GM12891 (cell line): Measurements from ENCODE around the gene STK35.

Source experiments
- DNase-seq: peaks from one replicate; pipeline ENCODE4 v3.0.0; 2011; ENCODE audit warnings: low spot score; ENCODE audit not compliant: insufficient read length
- FAIRE-seq: peaks from 2 replicates; lab custom pipeline; 2011; peaks lifted over from hg19 to GRCh38; lab: Jason Lieb, UNC
- PAX5 ChIP-seq: IDR thresholded peaks from 2 replicates; pipeline ENCODE4 v1.6.1; 2011; ENCODE audit warnings: low read length, moderate library complexity, mild to moderate bottlenecking; ENCODE audit not compliant: insufficient read depth, severe bottlenecking
- POLR2A ChIP-seq: IDR thresholded peaks from 2 replicates; pipeline ENCODE4 v1.6.1; 2011; ENCODE audit warnings: low read depth, low read length, control low read depth
- POLR2AphosphoS5 ChIP-seq: IDR thresholded peaks from 2 replicates; pipeline ENCODE4 v1.6.1; 2011; ENCODE audit warnings: low read depth, low read length, control low read depth
- POU2F2 ChIP-seq: IDR thresholded peaks from 2 replicates; pipeline ENCODE4 v1.6.1; 2011; ENCODE audit warnings: low read depth, mild to moderate bottlenecking, control low read depth, low read length, moderate library complexity
- SPI1 ChIP-seq: IDR thresholded peaks from 2 replicates; pipeline ENCODE4 v1.6.1; 2011; ENCODE audit warnings: low read depth, low read length, control low read depth
- TAF1 ChIP-seq: IDR thresholded peaks from 2 replicates; pipeline ENCODE4 v1.6.1; 2011; ENCODE audit warnings: low read depth, low read length, control low read depth

Gene STK35

DNA sequence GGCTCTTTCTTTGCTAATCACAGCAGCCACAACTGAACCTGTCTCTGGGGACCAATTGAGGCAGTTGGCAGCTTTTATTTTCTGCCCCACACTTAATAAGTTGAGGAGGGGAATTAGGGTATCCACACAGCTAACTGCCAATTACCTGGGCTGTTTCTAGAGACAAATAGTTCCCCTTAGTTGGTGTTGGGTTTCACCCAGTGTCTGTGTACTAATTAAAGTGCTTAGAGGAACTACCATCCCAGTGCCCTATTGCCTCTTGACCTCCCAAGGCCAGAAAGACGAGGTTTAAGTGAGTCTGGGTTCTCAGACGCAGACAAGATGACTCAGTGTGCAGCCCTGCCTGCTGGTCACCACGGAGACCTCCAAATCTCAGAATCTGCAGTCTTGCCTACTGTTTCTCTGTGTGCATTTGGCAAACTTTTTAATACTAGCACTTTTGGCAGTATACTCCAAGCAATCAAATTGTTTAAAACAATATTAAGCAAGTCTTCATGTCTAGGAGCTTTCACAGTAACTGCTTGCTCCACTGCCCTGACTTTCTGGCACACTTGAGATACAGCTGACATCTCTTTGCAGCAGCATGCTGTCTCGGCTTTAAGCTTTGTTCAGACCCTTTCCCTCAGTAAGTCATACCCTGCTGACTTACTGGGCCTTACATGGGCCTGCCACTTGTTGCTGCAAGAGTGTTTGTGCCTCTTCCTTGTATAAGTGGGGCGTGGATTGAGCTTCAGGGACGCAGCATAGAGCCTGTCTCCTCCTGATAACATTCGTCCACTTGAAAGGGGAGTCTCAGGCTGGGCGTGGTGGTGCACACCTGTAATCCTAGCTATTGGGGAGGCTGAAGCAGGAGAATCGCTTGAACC lies 31.9 kb downstream of the STK35 start:
- no peak for TF ChIP-seq POLR2AphosphoS5
- no peak for DNase-seq
- FAIRE-seq: no peak

DNA sequence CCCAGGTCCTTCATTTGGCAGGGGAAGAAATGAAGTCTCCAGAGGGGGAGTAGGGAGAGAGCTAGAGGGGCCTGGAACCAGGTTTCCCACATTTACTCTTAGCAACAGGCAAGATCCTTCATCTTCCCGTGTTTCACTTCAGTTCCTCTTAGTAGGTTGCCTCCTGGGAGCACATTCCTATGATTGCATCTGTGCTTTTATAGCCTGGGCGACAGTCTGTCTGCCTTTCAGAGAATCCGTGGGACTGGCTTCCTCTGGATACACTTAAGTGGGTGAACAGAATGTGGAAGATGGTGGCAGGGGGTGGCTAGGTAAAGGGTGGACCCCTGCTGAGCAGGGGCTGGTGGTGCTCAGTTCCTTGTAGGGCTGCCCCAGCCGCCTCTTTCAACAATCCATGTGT lies 33.4 kb downstream of the STK35 start:
- no peak for DNase-seq
- TF ChIP-seq PAX5 (no peak), POLR2A (no peak), SPI1 (no peak)
- no peak for FAIRE-seq

DNA sequence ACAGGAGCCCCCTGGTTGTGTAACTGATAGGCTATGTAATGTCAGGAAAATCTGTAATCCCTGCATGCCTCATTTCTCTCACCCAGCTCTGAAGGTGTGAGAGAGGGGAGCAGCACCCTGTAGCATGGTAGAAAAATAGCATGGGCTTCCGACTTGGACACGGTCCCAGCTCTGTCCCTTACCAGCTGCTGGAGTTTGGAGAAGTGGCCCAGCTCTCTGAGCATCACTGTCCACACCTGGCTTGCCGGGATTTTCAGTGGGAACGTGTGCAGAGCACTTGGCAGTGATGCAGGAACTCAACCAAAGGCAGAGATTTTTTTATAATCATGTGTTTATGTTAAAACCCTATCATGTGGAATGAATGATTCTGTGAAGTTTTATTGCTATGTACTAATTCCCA lies 34.6 kb downstream of the STK35 start:
- TF ChIP-seq POLR2AphosphoS5 (no peak), SPI1 (no peak), POU2F2 (no peak), PAX5 (no peak), POLR2A (no peak), TAF1 (no peak)
- FAIRE-seq: no peak
- no peak for DNase-seq

DNA sequence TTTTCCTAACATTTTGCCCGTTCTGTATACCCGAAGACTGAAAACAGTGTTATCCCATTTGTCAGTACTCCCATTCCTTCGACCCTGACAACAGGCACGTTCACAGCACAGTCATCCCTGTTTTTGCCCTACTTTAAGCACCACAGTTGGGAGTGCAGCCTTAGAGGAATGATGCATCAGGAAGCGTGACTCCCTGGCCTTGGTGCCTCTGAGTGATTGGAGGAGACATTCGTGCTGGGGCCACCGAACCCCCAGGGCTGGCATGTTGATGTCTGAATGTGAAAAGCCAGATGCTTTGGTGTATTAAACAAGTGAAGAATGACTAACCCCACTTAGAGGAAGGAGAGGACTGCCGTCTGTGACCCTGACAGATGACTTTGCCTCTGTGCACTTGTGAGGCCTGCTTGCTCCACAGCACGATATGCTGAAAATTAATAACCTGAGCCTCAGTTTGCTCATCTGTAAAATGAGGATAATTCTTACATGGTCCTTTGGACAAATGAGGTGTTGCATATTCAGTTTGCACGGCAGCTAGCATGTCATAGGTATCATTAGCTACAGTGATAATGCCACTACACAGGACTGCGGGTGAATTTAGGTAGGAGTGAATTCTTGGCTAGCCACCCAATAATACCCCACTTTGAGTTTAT lies 36.0 kb downstream of the STK35 start:
- FAIRE-seq (no peak), DNase-seq (no peak)
- no peak for TF ChIP-seq SPI1
- TF ChIP-seq POU2F2: no peak
- no peak for TF ChIP-seq PAX5
- no peak for TF ChIP-seq TAF1
- no peak for TF ChIP-seq POLR2AphosphoS5
- no peak for TF ChIP-seq POLR2A

DNA sequence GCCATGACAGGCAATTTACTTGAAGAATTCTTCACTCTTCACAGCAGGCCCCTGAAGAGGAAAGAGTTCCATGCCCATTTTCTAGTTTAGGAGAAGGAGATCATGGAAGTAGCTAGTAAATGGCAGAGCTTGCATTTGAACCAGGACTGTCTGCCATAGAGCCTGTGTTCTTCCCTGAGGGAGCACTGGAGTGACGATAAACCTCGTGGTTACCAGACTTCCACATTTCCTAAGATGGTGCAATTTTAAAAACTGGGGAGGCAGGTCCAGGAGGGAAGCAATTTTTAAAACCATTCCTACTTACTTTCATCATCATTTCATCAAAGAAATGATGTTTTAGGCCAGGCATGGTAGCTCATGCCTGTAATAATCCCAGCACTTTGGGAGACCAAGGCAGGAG lies 36.8 kb downstream of the STK35 start:
- TF ChIP-seq PAX5 (no peak), SPI1 (no peak), POLR2A (no peak), POLR2AphosphoS5 (no peak), TAF1 (no peak), POU2F2 (no peak)
- FAIRE-seq: no peak
- no peak for DNase-seq

DNA sequence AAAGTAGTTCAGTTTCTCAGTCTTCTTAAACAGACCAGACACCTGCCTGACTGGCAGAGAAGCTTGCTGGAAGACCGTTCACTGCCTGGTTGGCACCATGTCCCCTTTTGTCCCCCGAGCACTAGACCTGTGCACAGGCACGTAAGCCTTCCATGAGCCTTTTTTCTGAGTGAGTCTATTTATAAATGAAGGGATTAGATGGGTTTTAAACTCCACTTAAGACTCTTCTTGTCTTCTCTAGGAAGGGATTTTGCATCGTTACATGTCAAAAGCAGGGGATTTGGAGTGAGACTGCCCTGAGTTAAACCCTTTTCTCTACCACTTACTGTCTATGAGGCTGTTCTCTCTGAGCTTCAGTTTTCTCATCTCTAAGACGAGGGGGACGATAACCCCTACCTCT lies 37.6 kb downstream of the STK35 start:
- no peak for FAIRE-seq
- no peak for DNase-seq
- TF ChIP-seq POU2F2 (no peak), PAX5 (no peak), SPI1 (no peak), POLR2A (no peak), TAF1 (no peak), POLR2AphosphoS5 (no peak)

DNA sequence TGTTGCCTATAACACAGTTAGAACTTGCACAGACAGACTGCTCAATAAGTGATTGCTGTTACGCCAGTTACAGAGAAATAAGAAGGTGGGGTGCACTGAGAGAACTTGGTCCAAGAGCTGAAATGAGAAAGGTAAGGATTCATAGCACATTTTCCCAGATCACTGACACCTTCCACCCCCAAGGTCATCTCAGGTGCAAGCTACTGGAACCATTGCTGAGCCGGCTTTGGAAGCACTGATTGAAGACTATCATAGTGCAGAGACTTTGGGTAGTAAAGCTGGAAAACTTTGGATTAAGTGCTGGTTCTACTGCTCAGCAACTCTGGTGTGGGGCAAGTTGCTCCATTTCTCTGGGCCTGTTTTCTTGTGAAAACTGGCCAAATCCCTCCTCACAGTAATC lies 38.1 kb downstream of the STK35 start:
- FAIRE-seq (no peak), DNase-seq (no peak)
- TF ChIP-seq TAF1 (no peak), POU2F2 (no peak), SPI1 (no peak), POLR2AphosphoS5 (no peak), POLR2A (no peak), PAX5 (no peak)

DNA sequence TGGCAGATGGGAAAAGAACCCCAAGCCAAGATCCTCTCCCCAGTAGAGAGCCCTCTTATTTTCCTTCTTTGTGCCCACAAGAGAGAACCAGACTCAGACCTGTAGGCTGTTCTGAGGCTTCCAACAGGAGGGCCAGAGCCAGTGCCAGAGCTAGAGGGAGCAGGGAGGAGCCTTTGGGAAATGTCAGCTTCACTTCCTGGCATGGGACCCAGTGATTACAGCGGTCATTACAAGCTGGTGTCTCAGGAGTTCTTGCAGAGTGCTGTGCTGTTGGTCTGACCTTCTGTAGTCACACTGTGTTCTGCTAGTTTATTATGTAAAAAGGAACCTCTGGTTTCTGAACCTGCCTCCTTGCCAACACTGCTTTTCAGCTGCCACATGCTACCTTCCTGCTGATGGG lies 38.9 kb downstream of the STK35 start:
- FAIRE-seq (no peak), DNase-seq (no peak)
- TF ChIP-seq PAX5 (no peak), TAF1 (no peak), POU2F2 (no peak), SPI1 (no peak), POLR2AphosphoS5 (no peak), POLR2A (no peak)

DNA sequence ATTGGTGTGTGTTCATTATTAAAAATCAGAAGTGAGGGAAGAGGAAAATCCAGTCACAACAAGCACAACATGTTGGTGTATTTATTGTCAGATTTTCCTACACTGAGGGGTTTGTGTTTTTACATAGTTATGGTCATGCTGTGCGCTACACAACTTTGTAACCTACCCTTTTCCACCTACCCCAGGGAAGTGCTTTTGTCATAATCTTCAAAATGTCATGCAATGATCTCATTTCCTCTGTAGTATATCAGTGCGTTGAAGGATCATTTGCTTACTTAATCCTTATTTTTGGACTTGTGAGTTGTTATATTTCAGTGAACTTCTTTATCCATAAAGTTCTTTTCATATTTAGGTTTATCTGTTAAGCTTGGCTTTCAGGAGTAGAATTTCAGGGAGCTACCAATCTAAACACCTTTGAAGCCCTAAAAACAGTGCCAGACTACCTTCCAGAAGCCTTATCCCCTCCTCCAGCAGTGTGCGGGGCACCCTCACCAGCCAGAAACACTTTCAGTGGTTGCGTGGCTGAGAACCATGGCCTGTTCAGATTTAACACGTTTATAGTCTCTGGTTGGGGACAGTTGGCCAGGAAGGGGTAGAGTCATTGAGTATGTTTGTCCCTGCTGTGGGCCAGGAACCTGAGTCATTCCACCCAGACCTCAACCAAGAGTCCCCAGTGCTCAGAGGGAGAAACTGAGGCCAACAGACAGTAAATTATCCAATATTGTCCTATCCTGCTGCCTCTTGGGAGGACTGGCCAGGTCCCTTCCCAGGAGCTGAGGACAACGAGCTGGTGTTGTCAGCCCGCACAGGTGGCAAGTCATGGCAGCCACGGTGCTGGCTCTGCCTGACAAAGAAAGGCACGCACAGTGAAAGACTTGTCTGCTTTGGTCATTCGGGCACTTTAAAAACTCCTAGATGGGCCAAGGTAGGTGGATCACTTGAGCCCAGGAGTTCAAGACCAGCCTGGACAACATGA lies 40.3 kb downstream of the STK35 start:
- no peak for DNase-seq
- FAIRE-seq: no peak
- TF ChIP-seq POLR2A: no peak
- no peak for TF ChIP-seq PAX5
- no peak for TF ChIP-seq TAF1
- TF ChIP-seq SPI1: no peak
- TF ChIP-seq POU2F2: no peak
- no peak for TF ChIP-seq POLR2AphosphoS5

DNA sequence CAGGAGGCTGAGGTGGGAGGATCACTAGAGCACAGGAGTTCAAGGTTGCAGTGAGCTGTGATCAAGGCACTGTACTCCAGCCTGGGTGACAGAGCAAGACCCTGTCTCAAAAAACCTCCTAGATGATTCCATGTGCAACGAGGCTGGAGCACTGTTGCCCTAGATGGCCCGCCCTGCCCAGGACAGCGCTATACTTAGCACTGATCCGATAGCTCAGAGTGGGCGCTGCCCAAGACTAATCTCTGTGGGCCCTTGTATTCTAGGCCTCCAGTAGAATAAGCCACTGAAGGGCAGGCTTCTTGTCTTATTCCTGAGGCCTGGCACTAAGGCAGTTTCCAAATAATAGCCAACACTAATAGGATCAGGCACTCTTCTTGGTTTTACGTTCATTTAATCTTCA lies 41.0 kb downstream of the STK35 start:
- FAIRE-seq (no peak), DNase-seq (no peak)
- TF ChIP-seq PAX5 (no peak), POLR2AphosphoS5 (no peak), SPI1 (no peak), POU2F2 (no peak), TAF1 (no peak), POLR2A (no peak)
